ENCODE results near the gene GLOD4.
"Not testable (repeated sequence)": the region's sequence is repeated elsewhere in the genome, so short reads cannot be mapped to it uniquely, and the experiment has no call there.

Gene GLOD4

DNA sequence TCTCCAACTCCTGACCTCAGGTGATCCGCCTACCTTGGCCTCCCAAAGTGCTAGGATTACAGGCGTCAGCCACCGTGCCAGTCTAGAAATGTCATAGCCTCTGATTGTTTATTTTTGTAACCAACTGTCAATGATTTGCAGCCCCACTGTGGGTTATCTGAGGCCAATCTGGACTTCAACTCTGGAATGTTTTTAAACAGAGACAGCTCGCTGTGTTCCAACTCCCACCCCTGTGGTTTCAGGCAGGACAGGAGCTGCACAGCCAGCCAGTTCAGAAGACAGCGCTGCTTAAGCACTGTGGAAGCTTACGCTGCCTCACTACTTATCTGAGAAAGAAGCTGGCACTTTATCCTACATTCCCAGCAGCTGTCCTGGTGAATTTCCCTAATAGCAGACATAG lies 19.6 kb upstream of the GLOD4 start:
- no peak for DNase-seq

DNA sequence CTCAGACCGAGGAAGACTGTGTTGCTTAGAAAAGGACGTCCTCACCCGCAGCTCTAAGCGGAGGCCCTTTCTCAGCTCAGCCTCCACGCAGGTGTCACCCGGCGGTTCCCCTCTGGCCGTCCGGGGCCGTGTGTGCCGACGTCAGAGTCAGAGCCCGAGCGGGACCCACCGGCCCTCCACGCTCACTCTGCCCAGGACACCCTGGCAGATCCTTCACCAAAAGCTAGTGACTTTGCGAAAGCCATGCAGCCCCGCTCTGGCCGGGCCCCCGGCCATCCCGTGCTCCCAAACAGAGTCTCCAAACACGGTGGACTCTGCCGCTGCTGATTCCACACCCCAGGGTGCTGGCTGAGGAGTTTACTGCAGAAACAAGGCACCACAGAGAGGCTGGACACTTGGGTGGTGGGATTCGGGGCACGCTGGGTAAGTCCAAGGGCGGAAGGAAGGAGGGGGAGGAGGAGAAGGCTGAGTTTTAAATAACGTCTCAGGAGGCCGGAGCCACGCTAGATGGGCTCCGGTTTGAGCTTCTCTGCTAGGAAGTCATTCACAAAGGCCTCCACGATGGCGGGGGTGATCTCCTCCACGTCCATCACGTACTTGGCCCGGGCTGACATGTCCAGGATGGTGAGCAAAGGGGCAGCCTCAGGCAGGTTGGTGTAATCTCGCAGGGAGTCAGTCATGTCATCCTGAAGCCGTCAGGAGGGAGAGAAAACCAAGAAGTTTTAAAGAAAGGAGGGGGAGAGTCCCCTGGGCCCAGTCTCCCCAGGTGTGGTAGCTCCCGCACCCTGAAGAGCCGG lies 18.6 kb upstream of the GLOD4 start:
- no peak for DNase-seq

DNA sequence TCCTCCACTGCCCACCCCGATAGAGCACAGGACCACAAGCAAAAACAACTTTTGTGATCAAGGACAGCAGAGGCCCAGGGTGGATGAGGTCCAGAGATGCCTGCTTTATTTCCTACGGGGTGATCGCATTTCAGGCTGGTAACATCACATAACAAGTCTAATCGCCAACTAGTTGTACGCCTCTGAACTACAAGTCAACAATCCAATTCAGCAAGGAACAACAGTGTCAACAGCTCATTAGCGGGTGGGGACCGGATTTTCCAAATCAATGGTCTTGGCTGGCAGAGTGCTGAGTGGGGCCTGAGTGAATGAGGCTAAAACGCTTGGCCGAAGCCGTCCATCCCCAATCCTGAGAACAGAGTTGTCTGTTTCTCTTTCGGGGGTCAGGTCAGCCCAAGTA lies 17.2 kb upstream of the GLOD4 start:
- DNase-seq = no peak

DNA sequence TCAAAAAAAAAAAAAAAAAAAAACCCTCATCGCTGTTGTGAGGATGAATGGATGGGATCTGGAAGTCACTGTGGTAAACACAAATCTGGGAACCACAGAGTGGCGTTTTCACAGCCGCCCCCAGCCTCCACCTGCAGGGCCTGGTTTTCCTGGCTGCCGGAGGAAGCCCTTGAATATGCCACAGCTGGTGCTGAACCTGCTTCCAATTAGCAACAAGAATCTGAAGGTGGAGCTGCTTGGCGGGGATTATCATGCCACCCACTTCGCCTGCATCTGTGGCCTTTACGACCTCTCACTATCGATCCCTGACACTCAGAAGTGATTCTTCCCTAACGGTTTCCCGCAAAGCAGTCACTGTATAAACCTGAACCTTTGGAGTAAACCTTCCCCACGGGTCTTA lies 16.2 kb upstream of the GLOD4 start:
- no peak for DNase-seq

DNA sequence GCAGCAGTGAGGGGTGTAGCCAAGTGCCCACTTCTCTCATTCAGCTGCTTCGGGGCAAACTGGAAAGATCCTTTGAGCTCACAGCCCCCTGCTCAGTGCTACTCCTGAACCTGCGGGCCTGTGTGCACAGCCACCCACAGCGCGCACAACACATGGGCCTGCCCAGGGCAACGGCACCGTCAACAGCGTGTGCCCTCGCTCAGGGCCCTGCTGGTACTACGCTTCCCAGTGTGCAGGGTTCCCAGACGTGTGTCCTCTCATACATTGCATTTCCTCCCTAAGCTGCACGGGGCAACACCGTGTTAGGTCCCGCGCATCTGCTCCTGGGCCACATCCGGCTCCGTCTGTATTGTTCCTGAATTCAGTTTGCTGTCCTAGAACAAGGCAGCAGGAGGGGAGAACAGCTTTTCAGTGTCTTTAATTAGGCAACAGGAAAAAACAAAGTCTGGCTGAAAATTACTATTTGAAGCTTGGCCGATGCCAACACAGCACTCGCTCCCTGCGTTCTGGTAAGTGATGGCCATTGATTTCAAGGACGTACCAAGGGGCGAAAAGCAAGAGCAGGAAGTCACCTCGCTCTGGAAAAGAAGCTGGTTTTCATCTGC lies 15.3 kb upstream of the GLOD4 start:
- no peak for DNase-seq

DNA sequence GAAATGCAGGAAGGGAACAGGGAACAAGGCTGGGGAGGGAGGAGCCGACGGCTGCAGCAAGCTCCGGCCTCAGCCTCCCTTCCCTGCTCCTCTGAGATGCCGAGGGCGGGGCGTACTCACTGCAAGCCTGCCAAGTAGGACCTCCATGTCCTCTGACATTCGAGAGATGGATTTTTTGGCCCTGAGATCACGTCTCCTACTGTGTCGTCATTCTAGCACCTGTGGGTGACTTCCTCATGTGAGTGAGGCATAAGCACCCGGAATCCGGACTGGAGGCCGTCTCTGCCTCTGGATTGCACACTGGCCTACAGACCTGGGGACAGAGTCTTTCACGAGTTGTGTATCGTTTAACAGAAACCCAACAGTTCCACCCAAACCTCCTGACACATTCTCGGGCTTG lies 14.5 kb upstream of the GLOD4 start:
- no peak for DNase-seq

DNA sequence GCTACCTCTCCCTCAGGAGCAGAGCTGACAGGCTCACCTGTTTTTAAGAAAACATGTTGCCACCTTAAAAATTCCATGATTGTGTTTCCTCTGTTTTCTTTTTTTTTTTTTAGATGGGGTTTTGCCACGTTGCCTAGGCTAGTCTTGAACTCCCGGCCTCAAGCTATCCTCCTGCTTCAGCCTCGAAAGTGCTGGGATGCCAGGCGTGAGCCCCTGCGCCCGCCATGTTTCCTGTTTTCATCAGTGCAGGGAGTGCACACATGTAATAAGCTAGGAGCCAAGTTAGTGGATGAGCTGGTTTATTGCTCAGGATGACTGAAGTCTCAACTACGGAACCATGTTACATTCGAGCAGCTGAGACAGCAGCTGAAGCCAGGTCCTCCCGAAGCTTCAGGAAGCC lies 13.6 kb upstream of the GLOD4 start:
- DNase-seq = no peak

DNA sequence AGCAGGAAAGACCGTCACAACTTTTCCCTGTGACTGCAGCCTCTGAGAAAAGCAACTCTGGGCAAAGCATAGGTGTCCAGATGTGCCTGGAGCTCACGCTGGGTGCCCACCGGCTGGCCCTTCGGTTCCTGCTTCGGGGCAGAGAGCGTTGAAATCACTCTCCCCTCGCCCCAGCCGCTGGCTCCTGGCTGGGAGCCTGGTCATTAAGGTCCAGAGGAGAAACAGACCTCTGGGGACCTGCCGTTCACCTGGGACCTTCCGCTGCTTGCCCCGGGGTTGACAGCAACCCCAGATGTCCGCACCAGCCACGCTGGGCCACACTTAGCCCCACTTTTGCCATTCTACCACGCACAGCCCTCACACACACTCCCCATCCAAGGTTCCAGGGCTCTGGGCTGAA lies 13.2 kb upstream of the GLOD4 start:
- DNase-seq = no peak

DNA sequence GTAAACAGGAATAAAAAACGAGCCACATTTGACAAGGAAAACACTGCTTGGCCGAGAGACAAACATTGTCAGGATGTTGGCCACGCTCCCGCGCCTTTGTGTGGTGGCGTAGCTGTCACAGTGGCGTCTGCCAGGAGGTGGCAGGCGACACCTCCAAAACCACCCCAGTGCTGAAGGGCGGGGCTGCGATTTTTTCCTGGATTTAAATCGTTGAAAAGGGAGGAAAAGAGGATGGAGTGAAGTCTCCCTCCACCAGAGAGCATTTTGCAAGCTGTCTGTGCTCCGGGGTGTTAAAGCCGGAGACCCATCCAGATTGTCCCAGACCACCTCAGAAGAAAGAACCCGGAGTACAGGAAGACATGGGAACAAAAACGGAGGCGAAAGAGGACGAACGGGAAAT lies 12.8 kb upstream of the GLOD4 start:
- DNase-seq = no peak

DNA sequence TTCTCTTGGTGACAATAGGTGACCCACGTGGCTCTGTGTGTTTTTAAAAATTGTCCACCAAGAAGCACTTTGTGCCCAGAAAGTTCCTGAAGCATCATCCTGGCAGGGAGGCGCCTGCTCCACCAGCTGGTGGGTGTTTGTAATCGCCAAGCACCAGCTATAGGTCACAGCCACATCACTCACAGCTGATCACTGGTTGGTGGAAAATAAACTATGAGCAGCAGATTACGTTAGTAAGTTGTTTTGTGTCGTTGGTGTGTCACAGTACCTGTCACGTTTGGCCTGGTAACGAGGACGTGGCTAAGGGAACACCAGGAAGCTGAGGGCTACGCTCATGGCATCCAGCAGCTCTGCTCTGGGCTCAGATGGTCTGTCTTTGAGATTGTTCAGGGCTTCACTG lies 10.2 kb upstream of the GLOD4 start:
- no peak for DNase-seq

DNA sequence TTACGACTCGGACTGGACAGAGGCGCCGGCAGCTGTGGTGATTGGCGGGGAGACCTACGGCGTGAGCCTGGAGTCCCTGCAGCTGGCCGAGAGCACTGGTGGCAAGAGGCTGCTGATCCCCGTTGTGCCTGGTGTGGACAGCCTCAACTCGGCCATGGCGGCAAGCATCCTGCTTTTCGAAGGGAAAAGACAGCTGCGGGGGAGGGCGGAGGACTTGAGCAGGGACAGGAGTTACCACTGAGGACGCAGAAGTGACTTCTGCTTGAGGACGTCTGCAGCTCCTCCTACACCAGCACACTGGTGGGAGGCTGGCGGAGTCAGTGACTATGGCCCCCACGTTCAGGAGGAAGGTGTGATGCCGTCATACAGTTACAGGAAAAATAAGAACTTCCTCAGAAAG lies 9.7 kb upstream of the GLOD4 start:
- DNase-seq = no peak

DNA sequence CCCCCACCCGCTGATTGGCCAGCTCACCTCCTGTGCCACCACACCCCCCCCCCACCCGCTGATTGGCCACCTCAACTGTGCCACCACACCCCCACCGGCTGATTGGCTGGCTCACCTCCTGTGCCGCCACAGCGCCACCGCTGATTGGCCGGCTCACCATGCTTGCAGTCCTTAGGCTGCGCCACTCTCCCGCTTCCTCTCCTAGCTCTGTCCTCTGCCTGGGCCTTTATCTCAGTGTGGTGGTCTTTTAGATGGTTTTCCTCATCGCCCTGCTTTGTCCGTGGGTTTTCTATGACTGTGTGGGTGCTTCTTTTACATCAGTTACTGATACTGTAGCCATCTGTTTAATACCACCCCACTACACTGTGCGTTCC lies 8.8 kb upstream of the GLOD4 start:
- not testable (repeated sequence) for DNase-seq

DNA sequence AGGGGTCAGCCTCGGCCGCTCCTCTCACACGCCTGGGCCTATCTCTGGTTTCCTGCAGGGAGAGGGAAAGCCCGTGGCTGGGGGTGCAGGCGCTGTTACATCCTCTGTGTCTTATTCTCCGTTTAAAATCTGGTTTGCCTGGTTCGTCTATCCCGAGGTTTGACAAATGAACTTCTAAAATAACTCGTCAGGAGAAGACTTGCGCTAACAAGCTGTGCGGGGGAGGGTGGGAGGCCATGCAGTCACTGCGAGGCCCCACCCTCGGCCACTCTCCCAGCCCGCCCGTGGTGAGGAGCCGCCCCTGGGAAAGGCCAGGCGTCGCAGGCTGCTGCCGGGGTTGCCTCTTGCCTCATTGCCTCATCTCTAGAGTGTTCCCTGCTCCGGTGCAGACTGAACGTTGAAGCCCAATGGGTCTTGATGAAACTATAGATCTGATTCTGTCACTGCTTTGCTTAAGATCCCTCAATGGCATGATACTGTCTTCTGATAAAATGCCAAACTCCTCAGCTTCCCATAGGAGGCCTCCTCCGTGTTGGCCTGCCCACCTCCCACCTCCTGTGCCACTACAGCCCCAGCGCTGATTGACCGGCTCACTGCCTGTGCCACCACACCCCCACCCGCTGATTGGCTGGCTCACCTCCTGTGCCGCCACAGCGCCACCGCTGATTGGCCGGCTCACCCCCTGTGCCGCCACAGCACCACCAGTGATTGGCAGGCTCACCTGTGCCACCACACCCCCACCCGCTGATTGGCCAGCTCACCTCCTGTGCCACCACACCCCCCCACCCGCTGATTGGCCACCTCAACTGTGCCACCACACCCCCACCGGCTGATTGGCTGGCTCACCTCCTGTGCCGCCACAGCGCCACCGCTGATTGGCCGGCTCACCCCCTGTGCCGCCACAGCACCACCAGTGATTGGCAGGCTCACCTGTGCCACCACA lies 8.1 kb upstream of the GLOD4 start:
- DNase-seq = not testable (repeated sequence)

DNA sequence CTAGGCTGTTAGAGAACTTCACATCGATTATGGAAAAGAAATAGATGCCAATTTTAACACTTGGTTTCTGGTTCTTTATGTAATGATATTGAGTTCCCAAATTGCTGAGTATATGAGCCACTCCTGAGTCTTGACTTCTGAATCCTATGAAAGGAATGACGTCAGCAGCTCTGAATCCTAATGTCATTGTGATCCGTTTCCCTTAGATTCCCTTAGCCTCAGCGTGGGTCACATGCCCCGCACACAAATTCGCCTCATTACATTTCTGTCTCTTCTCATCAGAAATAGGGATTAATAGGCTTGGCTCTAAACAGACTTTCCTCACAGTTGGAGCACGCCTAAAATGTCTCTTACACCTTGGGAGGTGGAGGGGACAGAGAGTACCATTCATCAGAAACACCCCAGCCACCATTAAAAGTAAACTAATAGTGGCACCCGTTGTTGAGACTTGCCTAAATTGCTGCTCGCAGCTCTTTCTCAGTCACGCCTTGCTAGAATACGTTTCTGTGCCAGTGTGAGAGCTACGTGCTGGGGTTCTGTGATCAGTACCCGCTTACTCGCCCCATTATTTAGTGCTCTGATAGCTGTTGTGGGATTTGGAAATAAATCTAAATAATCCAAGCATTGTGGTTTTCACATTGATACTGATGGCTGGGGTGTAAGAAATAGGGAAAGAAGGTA lies 7.2 kb upstream of the GLOD4 start:
- no peak for DNase-seq

DNA sequence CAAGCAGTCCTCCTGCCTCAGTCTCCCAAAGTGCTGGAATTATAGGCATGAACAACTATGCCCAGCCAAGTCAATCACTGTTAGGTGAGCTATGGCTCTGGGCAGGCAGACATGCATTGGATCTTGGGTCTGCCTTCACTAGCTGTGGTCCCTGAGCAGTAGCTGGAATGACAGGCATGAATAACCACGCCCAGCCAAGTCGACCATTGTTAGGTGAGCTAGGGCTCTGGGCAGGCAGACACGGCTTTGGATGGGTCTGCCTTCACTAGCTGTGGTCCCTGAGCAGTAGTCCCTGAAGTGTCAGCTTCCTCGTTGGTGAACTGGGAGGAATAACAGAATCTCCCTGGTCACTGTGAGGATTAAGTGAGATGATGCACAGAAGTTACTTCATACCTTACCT lies 6.5 kb upstream of the GLOD4 start:
- no peak for DNase-seq

DNA sequence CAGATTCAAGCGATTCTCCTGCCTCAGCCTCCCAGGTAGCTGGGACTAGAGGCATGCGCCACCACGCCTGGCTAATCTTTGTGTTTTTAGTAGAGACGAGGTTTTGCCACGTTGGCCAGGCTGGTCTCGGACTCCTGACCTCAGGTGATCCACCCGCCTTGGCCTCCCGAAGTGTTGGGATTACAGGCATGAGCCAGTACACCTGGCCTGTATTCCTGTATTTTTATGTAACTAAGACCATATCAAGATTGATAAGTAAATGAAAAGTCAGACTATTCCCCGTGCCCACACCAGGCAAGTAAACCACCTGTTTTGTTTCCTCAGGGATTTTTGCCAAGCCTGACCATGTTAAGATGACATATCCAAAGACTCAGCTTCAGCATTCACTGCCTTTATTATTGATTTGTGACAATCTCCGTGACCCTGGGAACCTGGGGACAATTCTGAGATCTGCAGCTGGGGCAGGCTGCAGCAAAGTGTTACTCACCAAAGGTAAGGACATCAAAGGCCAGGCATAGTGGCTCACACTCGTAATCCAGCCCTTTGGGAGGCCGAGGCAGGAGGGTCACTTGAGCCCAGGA lies 5.7 kb upstream of the GLOD4 start:
- no peak for DNase-seq

DNA sequence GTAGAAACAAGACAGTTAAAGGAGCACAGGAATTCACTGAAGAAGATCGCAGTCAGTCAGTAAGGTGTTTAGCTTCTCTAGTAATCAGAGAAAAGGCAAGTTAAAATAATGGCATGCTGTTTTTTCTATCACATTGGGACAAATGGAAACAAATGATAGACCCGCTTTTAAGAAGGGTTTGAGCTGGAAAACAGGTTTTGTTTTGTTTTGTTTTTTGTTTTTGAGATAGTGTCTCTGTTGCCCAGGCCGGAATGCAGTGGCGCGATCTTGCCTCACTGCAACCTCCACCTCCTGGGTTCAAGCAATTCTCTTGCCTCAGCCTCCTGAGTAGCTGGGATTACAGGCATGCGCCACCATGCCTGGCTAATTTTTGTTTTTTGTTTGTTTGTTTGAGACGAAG lies 3.8 kb upstream of the GLOD4 start:
- DNase-seq = not testable (repeated sequence)

DNA sequence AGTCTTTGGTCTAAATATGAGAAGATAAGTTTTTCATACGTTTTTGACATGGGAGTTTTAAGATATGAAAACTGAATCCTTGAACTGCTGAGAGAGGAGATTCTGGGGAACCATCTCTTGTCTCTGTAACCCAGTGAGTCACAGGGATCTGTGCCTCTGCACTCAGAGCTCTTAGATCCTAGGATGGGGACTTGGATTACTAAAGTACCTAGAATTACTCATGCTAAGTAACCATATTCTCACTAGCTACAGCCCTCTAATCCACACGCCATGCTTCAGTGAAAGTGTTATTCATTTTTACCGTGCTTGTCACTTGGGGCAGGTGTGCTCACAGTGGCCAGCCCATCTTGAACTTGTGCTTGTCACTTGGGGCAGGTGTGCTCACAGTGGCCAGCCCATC lies 2.1 kb upstream of the GLOD4 start:
- DNase-seq = no peak

DNA sequence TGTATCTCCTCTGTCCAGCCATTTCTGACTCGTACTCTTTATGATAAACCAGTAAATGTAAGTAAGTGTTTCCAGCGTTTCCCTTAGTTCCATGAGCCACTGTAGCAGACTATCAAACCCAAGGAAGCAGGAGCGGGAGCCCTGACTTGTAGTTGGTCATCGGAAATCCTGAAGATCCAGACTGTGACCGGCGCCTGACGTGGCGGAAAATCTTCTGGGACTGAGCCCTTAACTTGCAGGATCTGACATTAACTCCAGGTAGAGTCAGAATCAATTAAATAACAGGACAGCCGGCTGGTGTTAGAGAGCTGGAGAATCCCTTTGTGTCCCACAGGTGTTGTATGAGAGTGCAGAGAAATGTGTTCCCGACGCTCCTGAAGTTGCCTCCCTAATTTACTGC lies 4.0 kb downstream of the GLOD4 start:
- no peak for DNase-seq

DNA sequence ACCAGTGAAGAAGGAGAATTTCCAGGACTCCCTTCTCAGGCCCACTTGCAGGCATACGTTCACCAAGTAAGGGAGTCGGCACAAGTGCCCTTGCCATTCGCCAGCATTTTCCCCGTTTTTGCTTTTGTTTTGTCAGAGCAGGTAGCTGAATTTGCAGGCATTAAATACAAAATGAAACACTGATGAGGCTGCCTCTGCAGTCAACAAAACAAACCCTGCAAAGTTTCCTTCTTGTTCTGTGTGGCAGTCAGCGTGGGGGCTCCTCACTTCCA lies 7.8 kb downstream of the GLOD4 start:
- DNase-seq = no peak

DNA sequence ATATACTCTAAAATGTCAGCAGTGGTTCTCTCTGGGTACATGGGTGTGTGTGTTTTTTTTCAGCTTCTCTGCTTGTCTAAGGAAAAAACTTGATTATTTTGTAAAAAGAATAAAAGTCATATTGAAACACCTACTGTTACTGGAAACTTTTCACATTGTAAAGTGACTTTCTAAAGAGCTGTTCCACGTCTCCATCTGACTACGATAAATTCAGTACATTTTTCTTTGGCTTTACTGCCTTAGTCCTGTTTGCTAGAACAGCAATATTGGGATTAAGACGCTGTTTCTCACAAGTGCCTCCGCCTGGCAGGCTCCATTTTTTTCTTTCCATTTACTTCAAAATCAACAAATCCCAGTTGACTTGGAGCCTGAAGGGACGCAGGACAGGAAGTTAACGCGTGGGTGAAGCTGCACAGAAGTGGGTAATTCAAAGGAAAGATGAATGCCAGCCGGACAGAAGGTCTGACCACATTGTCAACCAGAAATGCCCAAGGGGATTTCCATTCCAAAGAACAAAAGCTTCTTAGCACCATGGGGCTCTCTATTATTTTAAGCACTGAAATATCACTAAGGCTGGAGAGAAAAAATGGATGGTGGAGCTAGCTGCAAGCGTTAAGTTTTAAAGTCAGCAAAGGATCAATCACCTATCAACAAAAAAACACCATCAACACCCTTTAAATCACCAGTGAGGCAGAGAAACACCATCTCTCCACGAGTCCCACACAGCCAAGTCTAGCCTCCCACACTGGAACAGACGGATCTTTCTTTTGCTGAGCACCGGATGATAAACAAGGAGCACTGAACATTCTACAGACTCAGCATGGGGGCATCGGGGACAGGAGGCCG lies 8.4 kb downstream of the GLOD4 start:
- no peak for DNase-seq

DNA sequence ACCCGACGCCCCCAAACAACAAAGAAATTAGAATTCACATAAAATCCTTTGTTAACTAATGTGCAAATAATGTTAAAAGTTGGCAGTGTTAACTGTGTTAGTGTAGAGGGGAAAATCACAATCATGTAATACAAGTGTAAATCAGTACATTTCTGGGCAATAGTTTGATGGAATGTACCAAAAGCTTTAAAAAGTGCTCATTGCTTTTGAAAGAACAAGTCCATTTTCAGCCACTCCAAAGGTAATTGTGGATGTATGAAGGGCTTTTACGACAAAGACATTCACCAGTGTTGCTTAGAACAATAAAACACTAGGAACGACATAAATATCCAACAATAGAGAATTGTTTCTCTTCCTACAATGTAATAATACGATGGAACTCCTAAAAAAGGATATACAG lies 9.1 kb downstream of the GLOD4 start:
- DNase-seq = no peak

Data from AML-193 (cell line).